DOHH2 (cell line): Measurements from ENCODE around the gene USP48.

ENCODE experiments used
- H3F3A ChIP-seq: fragments of 200-600 bp; sonication (generic), shearing (Covaris generic); 2 replicates; pipeline ENCODE4 v1.6.0; 2016; ENCODE audit warnings: antibody characterized with exemption, mild to moderate bottlenecking; ENCODE audit not compliant: control insufficient read depth, insufficient read depth
- H3K27ac ChIP-seq: fragments of 200-600 bp; sonication (generic); 2 replicates; pipeline ENCODE4 v1.5.1; 2014; ENCODE audit warnings: low read depth, mild to moderate bottlenecking, low read length, moderate library complexity
- H3K27me3 ChIP-seq: fragments of 200-600 bp; sonication (generic); 2 replicates; pipeline ENCODE4 v1.6.1; 2014; ENCODE audit warnings: mild to moderate bottlenecking, low read length, mixed read lengths; ENCODE audit not compliant: control insufficient read depth
- H3K36me3 ChIP-seq: fragments of 200-600 bp; sonication (generic); 2 replicates; pipeline ENCODE4 v1.6.1; 2014; ENCODE audit warnings: mild to moderate bottlenecking, low read length, moderate library complexity, mixed read lengths; ENCODE audit not compliant: control insufficient read depth
- H3K4me1 ChIP-seq: fragments of 200-600 bp; sonication (generic); 2 replicates; pipeline ENCODE4 v1.6.1; 2014; ENCODE audit warnings: mild to moderate bottlenecking, low read length, mixed read lengths; ENCODE audit not compliant: control insufficient read depth
- H3K4me2 ChIP-seq: fragments of 200-600 bp; sonication (generic); 2 replicates; pipeline ENCODE4 v1.6.0; 2014; ENCODE audit warnings: mild to moderate bottlenecking, low read length, moderate library complexity
- H3K4me3 ChIP-seq: fragments of 200-600 bp; sonication (generic); 2 replicates; pipeline ENCODE4 v1.5.1; 2014; ENCODE audit warnings: mild to moderate bottlenecking, low read length, mixed read lengths
- H3K79me2 ChIP-seq: fragments of 200-600 bp; sonication (generic); 2 replicates; pipeline ENCODE4 v1.6.1; 2014; ENCODE audit warnings: mild to moderate bottlenecking, low read length, mixed read lengths; ENCODE audit not compliant: control insufficient read depth
- H3K9me2 ChIP-seq: fragments of 200-600 bp; sonication (generic); replicated peaks from 2 replicates; pipeline ENCODE4 v1.6.1; 2014; ENCODE audit warnings: mild to moderate bottlenecking, low read length, mixed read lengths; ENCODE audit not compliant: control insufficient read depth
- H3K9me3 ChIP-seq: fragments of 200-600 bp; sonication (generic); 2 replicates; pipeline ENCODE4 v1.6.1; 2014; ENCODE audit warnings: antibody characterized with exemption, low read length, mixed read lengths; ENCODE audit not compliant: control insufficient read depth, insufficient read depth
- H4K20me1 ChIP-seq: fragments of 200-600 bp; sonication (generic); 2 replicates; pipeline ENCODE4 v1.6.0; 2014; ENCODE audit warnings: low read depth, mild to moderate bottlenecking, antibody characterized with exemption, low read length, moderate library complexity; ENCODE audit not compliant: control insufficient read depth, insufficient read depth
- CTCF ChIP-seq: fragments of 200-600 bp; sonication (generic); IDR thresholded peaks from one replicate; pipeline ENCODE4 v1.5.1; 2014; ENCODE audit warnings: antibody characterized with exemption, mild to moderate bottlenecking, low read depth, low read length; ENCODE audit not compliant: poor library complexity, severe bottlenecking
- EZH2phosphoT487 ChIP-seq: fragments of 200-600 bp; sonication (generic); IDR thresholded peaks from 2 replicates; pipeline ENCODE4 v1.6.1; 2017; ENCODE audit warnings: borderline replicate concordance, mild to moderate bottlenecking, antibody characterized with exemption, low read length, moderate library complexity, mixed read lengths

The USP48 gene

GRCh38 chr1:21706151-21706835, 76.7 kb downstream of the USP48 start:
- Histone ChIP-seq H3K27ac (no peak overlapping the region), H3K9me3 (no peaks in the 10 kb centered on the region), H3K4me1 (no peaks in the 10 kb centered on the region), H3K27me3 (no peaks in the 10 kb centered on the region), H3F3A (0 out of 2 replicates have a peak, but pooled peaks cover 3% of the 10 kb centered on the region), H3K79me2 (no peaks in the 10 kb centered on the region), H4K20me1 (0 out of 2 replicates have a peak, but pooled peaks cover 4% of the 10 kb centered on the region), H3K4me3 (no peak overlapping the region), H3K36me3 (peaks cover 60% of the 10 kb centered on the region), H3K4me2 (no peak overlapping the region), H3K9me2 (no peaks in the 10 kb centered on the region)
- no peak for TF ChIP-seq EZH2phosphoT487
- TF ChIP-seq CTCF, result no peak

- Histone ChIP-seq H3F3A (0 out of 2 replicates have a peak, but pooled peaks cover 3% of the 10 kb centered on the region), H3K9me3 (no peaks in the 10 kb centered on the region), H3K4me1 (no peaks in the 10 kb centered on the region), H3K9me2 (no peaks in the 10 kb centered on the region), H3K27ac (no peak overlapping the region), H3K27me3 (no peaks in the 10 kb centered on the region), H3K36me3 (peaks cover 64% of the 10 kb centered on the region), H3K4me3 (no peak overlapping the region), H4K20me1 (0 out of 2 replicates have a peak, but pooled peaks cover 4% of the 10 kb centered on the region), H3K4me2 (no peak overlapping the region), H3K79me2 (no peaks in the 10 kb centered on the region)
- TF ChIP-seq EZH2phosphoT487 (no peak), CTCF (no peak)
These were observed 77.5 kb downstream of the USP48 start for GRCh38 chr1:21705303-21705980.

GRCh38 chr1:21704145-21704544, 78.8 kb downstream of the USP48 start:
- no peaks in the 10 kb centered on the region for H3K79me2 ChIP-seq
- H3K4me1 ChIP-seq, result no peaks in the 10 kb centered on the region
- H3K27me3 ChIP-seq, result no peaks in the 10 kb centered on the region
- H3K9me3 ChIP-seq, result no peaks in the 10 kb centered on the region
- H3K4me2 ChIP-seq, result no peak overlapping the region
- H3K27ac ChIP-seq, result no peak overlapping the region
- H4K20me1 ChIP-seq, result 0 out of 2 replicates have a peak, but pooled peaks cover 4% of the 10 kb centered on the region
- H3K36me3 ChIP-seq, result peaks cover 70% of the 10 kb centered on the region
- no peaks in the 10 kb centered on the region for H3K9me2 ChIP-seq
- no peak for TF ChIP-seq CTCF
- TF ChIP-seq EZH2phosphoT487, result no peak
- no peak overlapping the region for H3K4me3 ChIP-seq
- 0 out of 2 replicates have a peak, but pooled peaks cover 3% of the 10 kb centered on the region for H3F3A ChIP-seq
